Mucosa of descending colon (tissue), 3 donors: Measurements from ENCODE around the gene PTPRCAP. TPM values are rescaled to one million over a fixed set of nuclear protein-coding genes. Genes with fewer than 3 reads are reported as not detected.

Experiments
- ATAC-seq: fragments of 200-7000 bp; cut with Tn5 transposase; one replicate; pipeline ENCODE4 v1.9.1; 2020; ENCODE audit warnings: mild to moderate bottlenecking, moderate library complexity
- DNase-seq, 3 donors: peaks; one replicate each; pipeline ENCODE4 v3.0.0-alpha.2; 2020
- H3K36me3 ChIP-seq: fragments of 200-600 bp; one replicate; pipeline ENCODE4 v1.8.0; 2021; ENCODE audit warnings: low read depth, mild to moderate bottlenecking
- H3K4me1 ChIP-seq: fragments of 200-600 bp; one replicate; pipeline ENCODE4 v1.8.0; 2021; ENCODE audit warnings: low read depth, mild to moderate bottlenecking
- H3K4me3 ChIP-seq: fragments of 200-600 bp; one replicate; pipeline ENCODE4 v1.8.0; 2021; ENCODE audit warnings: mild to moderate bottlenecking
- H3K9me3 ChIP-seq: fragments of 200-600 bp; one replicate; pipeline ENCODE4 v1.8.0; 2021; ENCODE audit warnings: mild to moderate bottlenecking
- CTCF ChIP-seq: fragments of 200-600 bp; IDR thresholded peaks from one replicate; pipeline ENCODE4 v1.8.0; 2022; ENCODE audit warnings: antibody characterized with exemption, mild to moderate bottlenecking
- intact Hi-C, 2 donors: fragments of 100-400 bp; cut with DNase I in 1 of 2; cut with micrococcal nuclease in 1 of 2; formaldehyde crosslinking; loops; one replicate each; pipeline versions ENCODE4 v1.11.0 to v1.11.1; 2022; cut with DNase I, micrococcal nuclease
- total RNA-seq, 3 donors: library from RNA; stranded (reverse); fragmentation: NEBNext Ultra II Directional in 2 of 3; extraction: Animal tissue kit (Norgen Biotek cat#: 25700) in 2 of 3; gene quantifications; one replicate each; pipeline versions ENCODE4 v1.2.1 to v1.2.4, GENCODE V29; 2021 to 2023
- donor health status: DM: no; HTN: no; CAD: no; lungs with moderate emphysema.
- donor health status: DM: no; HTN: no; CAD: no.
- donor health status: DM: no; HTN: yes; CAD: no.

PTPRCAP gene
- total RNA-seq, 3 donors from 2014 or later: 7.2 to 13.6 (median 10.0) TPM

- ATAC-seq (no peak), DNase-seq (peak in 1 of 3 donors; percentile 54)
- TF ChIP-seq CTCF: no peak
- H3K4me1 ChIP-seq: peaks cover 10% of the 10 kb centered on the region
- H3K9me3 ChIP-seq: no peaks in the 10 kb centered on the region
- no peak overlapping the region for H3K4me3 ChIP-seq
- intact Hi-C loops: no loop called here
- no peaks in the 10 kb centered on the region for H3K36me3 ChIP-seq
Measured at GRCh38 chr11:67410369-67410831, 27.1 kb downstream of the PTPRCAP start.

GRCh38 chr11:67409781-67410368 is 27.6 kb downstream of the PTPRCAP start:
- intact Hi-C loops: no loop called here
- Histone ChIP-seq H3K9me3 (no peaks in the 10 kb centered on the region), H3K36me3 (no peaks in the 10 kb centered on the region), H3K4me3 (no peak overlapping the region), H3K4me1 (peaks cover 4% of the 10 kb centered on the region)
- DNase-seq (peak; percentile 67 to 85 (median 73)), ATAC-seq (peak; percentile 67)
- no peak for TF ChIP-seq CTCF

- Histone ChIP-seq H3K9me3 (no peaks in the 10 kb centered on the region), H3K4me3 (no peak overlapping the region), H3K4me1 (peaks cover 4% of the 10 kb centered on the region), H3K36me3 (no peaks in the 10 kb centered on the region)
- ATAC-seq: peak; percentile 62
- intact Hi-C loops: no loop called here
- DNase-seq: peak; percentile 56 to 86 (median 70)
- no peak for TF ChIP-seq CTCF
Measured at GRCh38 chr11:67409261-67409666, 28.2 kb downstream of the PTPRCAP start.

- H3K4me3 ChIP-seq: no peak overlapping the region
Measured at GRCh38 chr11:67408437-67409200, 28.9 kb downstream of the PTPRCAP start.

GRCh38 chr11:67407688-67408163 is 29.8 kb downstream of the PTPRCAP start:
- intact Hi-C loops: no loop called here
- Histone ChIP-seq H3K4me1 (peaks cover 5% of the 10 kb centered on the region), H3K9me3 (no peaks in the 10 kb centered on the region), H3K4me3 (no peak overlapping the region), H3K36me3 (no peaks in the 10 kb centered on the region)
- no peak for DNase-seq
- ATAC-seq: no peak
- no peak for TF ChIP-seq CTCF

More at GRCh38 chr11:67408437-67409200, 28.9 kb downstream of the PTPRCAP start:
- no peak for ATAC-seq
- Histone ChIP-seq H3K9me3 (no peaks in the 10 kb centered on the region), H3K36me3 (no peaks in the 10 kb centered on the region), H3K4me1 (peaks cover 4% of the 10 kb centered on the region)
- intact Hi-C loops: no loop called here
- no peak for TF ChIP-seq CTCF
- DNase-seq: peak in 2 of 3 donors; percentile 34 to 67
